Fibroblast of upper back skin (primary cell): ENCODE results near the gene SUPT20HL1.
"Not testable (repeated sequence)": the region's sequence is repeated elsewhere in the genome, so short reads cannot be mapped to it uniquely, and the experiment has no call there.

ENCODE experiments used
- DNase-seq: peaks from one replicate; pipeline ENCODE4 v3.0.0-alpha.2; 2013

Gene SUPT20HL1

DNA sequence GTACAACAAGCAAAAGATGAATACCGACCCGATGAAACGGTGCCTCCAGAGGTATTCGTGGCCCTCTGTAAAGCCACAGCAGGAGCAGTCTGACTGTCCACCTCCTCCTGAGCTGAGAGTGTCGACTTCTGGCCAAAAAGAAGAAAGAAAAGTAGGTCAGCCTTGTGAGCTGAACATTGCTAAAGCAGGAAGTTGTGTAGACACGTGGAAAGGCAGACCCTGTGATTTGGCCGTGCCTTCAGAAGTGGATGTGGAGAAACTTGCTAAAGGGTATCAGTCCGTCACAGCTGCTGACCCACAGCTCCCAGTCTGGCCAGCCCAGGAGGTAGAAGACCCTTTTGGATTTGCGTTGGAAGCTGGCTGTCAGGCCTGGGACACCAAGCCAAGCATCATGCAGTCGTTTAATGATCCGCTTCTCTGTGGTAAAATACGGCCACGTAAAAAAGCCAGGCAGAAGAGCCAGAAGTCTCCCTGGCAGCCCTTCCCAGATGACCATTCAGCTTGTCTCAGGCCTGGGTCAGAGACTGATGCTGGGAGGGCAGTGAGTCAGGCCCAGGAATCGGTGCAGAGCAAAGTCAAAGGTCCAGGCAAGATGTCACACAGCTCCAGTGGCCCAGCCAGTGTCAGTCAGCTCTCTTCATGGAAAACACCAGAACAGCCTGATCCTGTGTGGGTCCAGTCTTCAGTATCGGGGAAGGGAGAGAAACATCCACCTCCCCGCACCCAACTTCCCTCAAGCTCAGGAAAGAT lies 3.2 kb downstream of the SUPT20HL1 start:
- not testable (repeated sequence) for DNase-seq

DNA sequence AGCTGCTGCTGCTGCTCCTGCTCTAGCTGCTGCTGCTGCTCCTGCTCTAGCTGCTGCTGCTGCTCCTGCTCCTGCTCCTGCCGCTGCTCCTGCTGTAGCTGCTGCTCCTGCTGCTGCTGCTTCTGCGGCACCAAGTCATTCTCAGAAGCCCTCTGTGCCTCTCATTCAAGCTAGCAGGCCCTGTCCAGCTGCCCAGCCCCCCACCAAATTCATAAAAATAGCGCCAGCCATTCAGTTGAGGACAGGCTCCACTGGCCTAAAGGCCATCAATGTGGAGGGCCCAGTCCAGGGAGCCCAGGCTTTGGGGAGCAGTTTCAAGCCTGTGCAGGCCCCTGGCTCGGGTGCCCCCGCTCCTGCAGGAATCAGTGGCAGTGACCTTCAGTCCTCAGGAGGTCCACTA lies 3.9 kb downstream of the SUPT20HL1 start:
- DNase-seq, result no peak

DNA sequence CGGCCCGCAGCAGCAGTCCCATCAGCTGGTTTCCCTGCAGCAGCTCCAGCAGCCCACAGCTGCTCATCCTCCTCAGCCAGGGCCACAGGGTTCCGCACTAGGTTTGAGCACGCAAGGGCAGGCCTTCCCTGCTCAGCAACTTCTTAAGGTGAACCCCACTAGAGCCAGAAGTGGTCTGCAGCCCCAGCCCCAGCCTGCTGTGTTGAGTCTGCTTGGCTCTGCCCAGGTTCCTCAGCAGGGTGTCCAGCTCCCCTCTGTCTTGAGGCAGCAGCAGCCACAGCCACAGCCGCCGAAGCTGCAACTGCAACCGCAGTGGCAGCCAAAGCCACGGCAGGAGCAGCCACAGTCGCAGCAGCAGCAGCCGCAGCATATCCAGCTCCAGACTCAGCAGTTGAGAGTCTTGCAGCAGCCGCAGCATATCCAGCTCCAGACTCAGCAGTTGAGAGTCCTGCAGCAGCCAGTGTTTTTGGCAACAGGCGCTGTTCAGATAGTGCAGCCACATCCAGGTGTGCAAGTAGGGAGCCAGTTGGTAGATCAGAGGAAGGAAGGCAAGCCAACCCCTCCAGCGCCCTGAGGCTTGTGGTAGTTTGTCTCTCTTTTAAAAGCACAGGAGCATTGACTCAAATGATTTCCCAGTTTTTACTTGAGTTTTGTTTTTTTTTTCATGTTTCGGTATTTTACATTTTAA lies 4.6 kb downstream of the SUPT20HL1 start:
- no peak for DNase-seq

DNA sequence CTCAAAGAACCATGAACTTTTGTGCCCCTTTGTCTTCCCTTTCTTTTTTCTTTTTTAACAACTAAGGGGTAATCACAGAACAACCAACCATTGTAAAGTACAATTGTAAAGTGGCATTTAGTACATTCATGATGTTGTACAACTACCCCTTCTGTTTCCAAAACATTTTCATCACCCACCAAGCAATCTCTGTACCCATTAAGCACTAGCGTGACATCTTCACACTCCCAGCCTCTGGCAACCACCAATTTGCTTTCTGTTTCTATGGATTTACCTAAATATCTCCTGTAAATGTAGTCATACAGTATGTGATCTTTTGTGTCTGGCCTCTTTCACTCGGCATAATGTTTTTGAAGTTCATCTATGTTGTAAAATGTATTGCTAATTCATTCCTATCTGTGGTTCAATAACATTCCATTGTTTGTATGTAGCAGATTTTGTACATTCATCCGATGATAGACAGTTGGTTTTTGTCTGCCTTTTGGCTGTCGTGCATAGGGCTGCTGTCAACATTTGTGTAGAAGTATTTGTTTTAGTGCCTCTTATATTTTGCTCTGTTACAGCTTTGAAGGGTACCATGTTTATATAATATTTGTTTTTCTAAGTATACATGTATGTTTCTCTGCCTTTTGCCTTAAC lies 6.4 kb downstream of the SUPT20HL1 start:
- peak; percentile 7 for DNase-seq

DNA sequence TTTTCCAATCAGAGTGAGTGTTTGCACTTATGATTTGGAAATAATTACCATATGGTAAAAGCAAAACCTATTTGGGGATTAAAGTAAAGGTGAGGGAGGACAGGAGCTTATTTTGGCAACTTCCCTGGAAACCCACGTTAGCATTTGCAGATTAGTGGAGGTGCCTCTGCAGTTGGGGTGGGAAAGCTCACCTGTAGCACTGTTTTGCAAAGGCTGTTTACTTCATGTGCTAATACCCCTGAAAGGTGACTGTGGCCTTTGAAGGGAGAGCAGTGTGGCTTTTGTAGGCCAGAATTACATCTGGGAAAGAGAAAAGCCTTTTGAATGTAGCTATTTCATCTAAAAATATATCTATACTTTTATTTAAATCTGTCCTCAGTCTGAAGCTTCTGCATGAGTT lies 9.4 kb downstream of the SUPT20HL1 start:
- DNase-seq, result no peak

DNA sequence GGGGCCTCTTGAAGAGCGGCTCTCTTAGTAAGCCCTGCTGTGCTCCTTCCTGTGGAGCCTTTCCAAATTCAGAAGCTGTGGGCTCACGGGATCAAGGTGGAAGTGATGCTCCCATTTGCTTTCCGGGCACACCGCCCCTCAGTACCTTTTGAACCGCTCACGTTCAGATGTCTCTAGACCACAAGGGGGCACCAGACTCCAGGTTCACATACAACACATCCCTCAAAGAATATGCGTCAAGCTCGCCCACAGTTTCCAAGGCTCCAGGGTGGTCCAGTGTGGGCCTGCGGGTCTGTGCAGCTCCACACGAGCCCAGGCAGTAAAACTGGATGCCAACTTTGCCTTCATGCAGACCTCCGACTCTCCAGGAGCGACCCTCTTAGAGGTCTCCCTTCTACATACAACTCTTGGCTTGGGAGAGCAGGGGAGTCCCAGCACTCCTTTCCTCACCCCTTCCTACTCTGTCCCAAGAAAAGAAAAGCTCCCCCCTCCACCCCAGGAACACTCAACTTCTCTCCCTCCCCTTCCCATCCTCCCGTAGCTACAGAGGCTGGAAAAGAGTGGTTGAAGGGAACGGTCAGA lies 11.0 kb downstream of the SUPT20HL1 start:
- peak; percentile 49 for DNase-seq

DNA sequence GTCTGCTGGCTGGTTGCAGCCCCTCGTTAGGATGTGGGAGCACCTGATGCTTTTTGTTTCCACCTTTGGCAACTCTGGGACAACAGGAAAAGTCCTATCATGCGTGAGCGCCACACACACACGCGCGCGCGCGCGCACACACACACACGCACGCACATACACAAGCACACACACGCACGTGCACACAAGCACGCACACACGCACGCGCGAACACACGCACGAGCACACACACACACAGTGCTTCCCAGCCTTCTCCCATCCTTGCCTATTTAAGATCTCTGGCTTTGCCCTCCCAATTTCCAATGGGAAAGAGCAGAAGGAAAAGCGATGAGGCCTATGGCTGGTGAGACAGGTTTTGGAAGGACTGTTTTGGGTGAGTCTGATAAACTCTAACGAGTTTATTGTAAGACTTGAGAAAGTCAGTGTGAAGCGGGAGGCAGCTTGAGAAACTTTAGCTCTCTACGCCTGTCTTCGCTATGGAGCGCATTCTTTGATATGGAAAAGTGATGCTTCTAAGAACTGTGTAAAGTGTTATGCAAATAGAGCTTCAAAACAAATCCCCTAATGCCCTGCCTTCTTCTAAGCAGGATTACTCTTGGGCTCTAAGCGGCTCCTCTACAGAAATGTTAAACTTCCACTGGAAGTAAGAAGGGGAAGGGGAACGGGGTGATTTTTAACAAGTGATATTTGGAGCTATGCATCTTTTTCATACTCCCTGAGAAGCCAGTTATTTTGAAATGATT lies 11.8 kb downstream of the SUPT20HL1 start:
- DNase-seq, result no peak

DNA sequence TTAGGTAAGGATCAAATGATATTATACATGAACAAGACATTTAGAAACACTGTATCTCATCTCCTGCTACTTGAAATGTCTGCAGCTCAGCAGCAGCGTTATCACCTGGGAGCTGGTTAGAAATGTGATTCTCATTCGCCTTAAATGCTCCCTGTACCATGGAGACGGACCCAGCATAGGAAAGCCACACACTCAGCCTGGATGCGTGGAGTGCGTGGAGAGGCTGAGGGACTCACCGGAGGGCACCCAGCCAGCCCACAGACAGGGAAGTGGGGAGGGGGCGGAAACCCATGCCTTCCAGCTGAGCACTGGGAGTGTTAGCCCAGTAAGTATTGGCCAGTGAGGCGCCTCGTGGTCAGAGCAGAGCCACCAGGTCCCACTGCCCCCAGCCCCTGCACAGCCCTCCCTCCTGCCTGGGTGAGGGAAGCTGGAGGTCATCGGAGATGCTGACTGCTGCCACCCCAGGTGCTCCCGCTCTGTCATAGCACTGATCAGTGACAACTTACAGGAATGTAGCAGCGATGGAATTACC lies 15.2 kb downstream of the SUPT20HL1 start:
- no peak for DNase-seq

DNA sequence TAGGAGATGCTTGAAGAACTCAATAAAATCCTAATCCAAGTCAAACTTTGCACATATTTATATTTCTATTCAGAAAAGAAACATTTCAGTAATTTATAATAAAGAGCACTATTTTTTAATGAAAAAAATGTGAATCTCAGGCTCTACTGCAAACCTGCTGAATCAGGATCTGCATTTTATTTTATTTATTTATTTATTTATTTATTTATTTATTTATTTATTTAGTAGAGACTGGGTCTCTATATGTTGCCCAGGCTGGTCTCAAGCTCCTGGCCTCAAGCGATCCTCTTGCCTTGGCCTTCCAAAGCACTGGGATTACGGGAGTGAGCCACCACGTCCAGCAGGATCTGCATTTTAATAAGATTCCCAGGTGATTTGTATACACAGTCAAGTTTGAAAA lies 16.0 kb downstream of the SUPT20HL1 start:
- DNase-seq, result no peak

DNA sequence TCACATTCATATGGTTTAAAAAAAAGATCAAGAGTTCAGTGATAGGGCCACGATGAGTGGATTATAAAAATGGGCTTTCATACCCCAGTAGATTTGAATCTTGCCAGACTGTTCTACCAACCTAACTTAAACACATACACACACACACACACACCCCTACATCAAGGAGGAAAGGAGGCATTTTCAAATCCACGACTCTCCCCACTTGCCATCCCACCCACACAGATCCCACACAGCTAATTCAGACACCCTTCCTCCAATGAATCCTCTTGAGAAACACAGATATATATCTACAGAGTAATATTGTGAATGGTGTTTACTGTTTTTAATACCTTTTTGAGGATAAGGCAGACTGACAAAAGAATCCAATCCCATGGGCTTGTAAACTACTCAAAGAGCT lies 16.8 kb downstream of the SUPT20HL1 start:
- no peak for DNase-seq

DNA sequence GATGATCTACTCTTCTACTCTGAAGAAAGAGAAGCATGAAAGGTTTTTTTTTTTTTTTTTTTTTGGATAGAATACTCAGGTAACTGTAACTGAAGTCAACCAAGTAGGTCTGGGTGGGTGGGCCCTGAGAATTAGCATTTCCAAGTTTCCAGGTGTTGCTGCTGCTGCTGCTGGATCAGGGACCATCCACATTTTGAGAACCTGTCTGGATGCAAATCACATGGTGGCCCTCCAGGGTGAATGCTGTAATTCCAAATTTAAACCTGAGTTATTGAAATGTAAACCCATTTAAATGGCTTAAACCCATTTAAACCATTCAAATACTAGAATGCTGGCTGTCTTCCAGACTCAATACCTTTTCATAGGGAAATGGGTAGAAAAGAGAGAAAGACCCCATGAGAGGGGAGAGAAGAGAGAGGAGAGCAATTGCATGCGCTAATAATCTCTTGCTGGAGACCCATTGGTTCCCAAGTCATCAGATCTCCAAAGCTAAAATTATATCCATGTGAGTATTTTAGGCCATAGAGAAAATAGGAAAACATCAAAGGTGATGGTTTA lies 17.6 kb downstream of the SUPT20HL1 start:
- DNase-seq, result no peak

DNA sequence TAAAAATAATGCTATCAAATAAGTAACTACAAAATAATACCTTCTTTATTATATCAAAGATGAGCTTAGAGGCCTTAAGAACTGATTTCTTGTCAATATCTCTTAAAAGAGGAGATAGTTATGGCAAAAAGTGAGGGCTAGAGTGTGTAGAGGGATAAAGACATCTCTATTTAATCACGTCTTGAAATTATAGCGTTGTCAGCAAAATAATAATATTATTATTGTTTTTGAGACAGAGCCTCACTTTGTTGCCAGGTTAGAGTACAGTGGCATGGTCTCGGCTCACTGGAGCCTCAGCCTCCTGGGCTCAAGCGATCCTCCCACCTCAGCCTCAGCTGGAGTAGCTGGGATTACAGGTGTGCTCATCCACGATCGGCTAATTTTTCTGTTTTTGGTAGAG lies 18.3 kb downstream of the SUPT20HL1 start:
- no peak for DNase-seq

DNA sequence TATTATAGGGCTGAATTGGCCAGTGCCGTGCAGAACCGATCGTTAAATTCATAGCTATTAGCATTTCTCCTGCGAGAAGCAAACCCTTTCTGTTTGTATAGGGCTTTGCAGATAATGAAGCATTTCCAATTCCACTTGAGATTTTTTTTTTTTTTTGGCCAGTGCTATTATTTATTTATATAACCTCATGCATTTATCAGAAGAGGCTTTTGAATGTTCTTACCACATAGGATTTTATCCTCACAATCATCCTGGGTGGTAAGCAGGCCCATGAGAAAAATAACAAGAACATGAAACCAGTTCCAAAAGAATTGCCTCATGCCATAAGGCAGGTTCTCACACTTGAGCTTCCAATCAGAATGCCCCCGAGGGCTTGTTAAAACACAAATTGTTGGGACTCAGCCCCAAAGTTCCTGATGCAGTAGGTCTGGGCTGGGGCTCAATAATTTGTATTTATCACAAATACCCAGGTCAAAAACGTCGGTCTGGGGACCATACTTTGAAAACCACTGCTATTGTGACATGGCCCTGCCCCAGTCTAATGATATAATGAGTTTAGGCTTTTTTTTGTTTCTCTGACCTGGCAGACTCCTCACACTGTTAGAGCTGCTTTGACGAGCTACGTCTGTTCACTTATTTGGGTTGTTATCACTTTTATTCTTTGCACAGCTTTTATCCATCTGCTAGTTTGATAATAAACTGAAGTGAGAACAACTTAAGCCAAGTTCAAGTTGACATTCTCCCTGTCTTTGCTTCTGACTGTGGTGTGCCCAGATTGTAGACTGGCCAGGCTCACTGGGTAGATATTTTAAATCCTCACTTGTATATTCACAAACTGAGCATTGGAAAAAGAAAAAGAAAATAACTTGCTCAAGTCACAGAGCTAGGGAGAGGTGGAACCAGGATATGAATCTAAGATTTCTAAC lies 20.1 kb downstream of the SUPT20HL1 start:
- DNase-seq, result no peak

DNA sequence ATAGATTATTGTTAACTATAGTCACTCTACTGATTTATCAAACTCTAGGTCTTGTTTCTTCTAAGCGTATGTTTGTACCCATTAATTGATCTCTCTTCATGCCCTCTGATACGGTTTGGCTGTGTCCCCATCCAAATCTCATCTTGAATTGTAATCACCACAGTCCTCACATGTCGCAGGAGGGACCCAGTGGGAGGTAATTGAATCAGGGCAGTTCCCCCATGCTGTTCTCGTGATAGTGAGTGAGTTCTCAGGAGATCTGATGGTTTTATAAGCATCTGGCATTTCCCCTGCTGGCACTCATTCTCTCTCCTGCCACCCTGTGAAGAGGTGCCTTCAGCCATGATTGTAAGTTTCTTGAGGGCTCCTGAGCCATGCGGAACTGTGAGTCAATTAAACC lies 21.9 kb downstream of the SUPT20HL1 start:
- not testable (repeated sequence) for DNase-seq

DNA sequence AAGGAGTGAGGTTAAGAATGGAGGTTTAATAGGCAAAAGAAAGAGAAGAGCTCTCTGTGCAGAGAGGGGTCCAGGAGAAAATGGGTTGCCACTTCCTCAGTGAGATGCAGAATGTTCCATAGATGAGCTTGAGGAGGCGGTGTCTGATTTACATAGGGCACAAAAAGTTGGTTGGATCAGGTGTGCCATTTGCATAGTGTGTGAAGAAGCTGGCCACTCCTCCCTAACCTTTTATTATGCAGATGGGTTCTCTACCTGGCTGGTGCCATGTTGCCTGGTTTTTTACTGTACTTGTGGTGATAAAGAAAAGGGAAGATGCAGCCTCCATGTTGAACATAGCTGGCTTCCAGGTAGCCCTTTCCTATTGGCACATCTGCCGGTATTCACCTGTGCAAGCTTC lies 27.3 kb downstream of the SUPT20HL1 start:
- DNase-seq, result no peak

DNA sequence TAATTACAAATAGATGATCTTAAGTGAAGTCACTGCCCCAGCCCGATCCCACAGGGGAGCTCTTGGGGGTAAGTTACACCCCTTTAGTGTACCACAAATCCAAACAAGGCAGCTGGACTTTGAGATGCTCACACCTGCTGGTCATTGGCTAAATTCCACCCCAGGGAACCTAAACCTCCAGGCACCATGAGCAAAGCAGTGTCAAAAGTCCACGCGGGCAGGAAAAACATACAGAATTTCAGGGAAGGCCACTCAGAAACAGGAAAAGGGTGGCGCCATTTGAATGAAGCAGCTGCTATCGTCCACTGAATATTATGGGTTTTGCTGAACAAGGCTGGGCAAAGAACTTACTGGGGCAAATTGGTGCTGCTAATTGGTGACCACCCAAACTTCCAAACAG lies 30.9 kb downstream of the SUPT20HL1 start:
- no peak for DNase-seq

DNA sequence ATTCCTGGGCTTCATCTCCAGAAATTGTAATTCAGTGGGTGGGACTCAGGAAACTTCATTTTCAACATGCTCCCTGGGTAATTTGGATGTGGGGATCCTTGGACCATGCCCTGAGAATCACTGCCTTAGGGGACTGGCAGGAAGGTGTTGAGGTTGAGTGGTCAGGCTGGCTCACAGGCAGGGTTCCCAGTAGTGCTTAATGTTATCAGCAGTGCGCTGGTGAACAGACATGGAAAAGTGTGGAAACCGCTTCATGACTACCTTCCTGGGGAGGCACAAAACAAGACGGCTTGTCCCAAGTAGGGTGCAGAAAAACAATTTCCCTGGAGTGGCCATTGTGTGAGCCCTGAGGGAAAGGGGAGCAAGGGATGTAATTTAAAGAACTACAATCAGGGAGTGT lies 31.4 kb downstream of the SUPT20HL1 start:
- DNase-seq, result no peak

DNA sequence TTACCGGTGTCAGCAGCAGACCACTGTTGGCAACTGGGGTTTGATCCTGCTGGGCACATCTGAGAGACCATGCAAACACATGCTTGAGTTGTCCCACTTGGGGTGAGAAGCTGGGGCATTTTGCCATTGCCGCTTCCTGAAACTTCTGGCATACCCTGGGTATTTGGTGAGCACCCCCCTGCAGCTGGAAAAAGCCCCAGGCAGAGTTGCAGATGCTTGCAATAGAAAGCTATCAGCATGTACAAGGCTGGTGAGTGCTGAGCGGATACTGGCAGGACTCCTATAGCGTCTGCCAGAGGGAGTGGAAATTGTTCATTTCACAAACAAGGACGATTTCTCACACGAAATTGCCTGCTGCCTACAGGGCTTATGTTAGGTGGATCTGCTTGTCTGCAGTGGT lies 32.3 kb downstream of the SUPT20HL1 start:
- DNase-seq, result peak; percentile 0

DNA sequence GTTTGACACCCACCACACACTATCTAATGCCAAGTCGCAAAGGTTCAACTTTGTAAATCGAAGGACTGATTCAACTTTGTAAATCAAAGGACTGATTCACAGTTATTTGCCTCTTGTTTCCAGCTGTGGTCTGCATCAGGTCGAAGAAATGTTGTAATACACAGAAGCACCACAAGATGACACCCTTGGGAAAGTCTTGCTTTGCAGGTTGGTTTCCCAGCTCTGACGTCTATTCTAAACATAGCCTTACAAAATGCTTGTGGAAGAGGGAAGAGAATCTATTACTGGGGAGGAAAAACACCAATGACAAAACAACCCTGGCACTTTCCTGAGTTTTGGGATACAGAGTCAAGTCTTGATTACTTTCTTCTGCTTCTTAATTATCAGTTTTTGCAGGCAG lies 35.3 kb downstream of the SUPT20HL1 start:
- peak; percentile 65 for DNase-seq

DNA sequence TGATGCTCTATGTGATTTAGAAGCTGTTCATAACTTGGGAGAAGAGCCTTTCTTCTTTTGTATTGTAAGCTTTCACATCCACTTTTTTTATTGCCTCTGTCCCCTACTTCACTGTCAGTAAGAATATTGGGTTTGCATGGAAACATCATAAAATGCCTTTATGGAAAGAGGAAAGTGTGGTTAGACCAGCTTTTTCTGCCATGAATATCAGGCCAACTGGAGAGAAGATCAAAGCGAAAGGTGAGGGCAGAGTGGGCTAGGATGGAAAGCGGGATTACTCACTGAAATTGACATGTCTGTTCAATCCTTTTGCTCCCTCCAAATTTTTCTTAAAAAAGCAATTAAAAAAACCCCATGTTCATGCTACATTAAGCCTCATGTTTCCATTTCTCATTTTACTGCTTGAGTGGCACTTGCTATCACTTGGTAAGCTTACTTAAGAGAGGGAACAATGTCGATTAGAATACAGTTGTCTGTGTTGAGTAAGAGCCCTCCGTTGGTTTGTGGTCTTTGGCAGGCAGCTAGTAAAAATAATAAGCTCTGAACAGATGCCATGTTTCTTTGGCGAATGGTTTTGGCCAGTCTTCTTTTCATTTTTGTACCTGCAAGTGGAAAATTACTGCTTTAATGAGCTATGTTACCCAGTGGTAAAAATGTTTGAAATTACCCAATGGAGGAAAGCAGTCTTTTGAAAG lies 35.9 kb downstream of the SUPT20HL1 start:
- peak; percentile 61 for DNase-seq

DNA sequence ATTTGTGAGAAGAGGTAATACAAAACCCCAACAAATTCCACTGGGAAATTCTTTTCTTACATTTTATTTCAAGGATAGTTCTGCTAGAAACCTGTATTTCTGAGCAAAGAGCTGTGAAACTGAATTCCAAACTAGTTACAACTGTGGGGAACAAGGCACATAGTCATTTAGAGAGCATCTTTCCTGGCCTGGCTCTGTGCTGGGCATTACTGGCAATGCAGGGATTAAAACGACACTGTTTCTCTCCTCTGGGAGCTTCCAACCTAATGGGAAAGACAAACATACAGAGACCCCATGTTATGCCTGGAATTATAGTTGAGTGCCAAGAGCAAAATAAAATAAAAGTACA lies 36.5 kb downstream of the SUPT20HL1 start:
- no peak for DNase-seq
